HG02938 (cell line): Measurements from ENCODE around the gene UPK3A.
"Not testable (repeated sequence)": the region's sequence is repeated elsewhere in the genome, so short reads cannot be mapped to it uniquely, and the experiment has no call there.

Experiments
- ATAC-seq: cut with Tn5 transposase; IDR thresholded peaks from one replicate; pipeline ENCODE4 v1.9.1; 2021; ENCODE audit warnings: mild to moderate bottlenecking, moderate library complexity; ENCODE audit not compliant: unreplicated experiment

The UPK3A gene

GRCh38 chr22:45324311-45324711 lies 39.6 kb downstream of the UPK3A start:
- ATAC-seq: no peak

- not testable (repeated sequence) for ATAC-seq
Measured at GRCh38 chr22:45328261-45328660, 43.5 kb downstream of the UPK3A start.

GRCh38 chr22:45328822-45329529 lies 44.2 kb downstream of the UPK3A start:
- ATAC-seq: no peak

GRCh38 chr22:45329530-45329936 lies 44.8 kb downstream of the UPK3A start:
- ATAC-seq: no peak

GRCh38 chr22:45330548-45330947 lies 45.8 kb downstream of the UPK3A start:
- no peak for ATAC-seq

GRCh38 chr22:45331486-45331885 lies 46.7 kb downstream of the UPK3A start:
- ATAC-seq: no peak

GRCh38 chr22:45332001-45332400 lies 47.3 kb downstream of the UPK3A start:
- ATAC-seq: no peak

GRCh38 chr22:45334068-45334467 lies 49.3 kb downstream of the UPK3A start:
- ATAC-seq: no peak

- no peak for ATAC-seq
Measured at GRCh38 chr22:45334528-45334927, 49.8 kb downstream of the UPK3A start.

GRCh38 chr22:45335021-45335818 lies 50.5 kb downstream of the UPK3A start:
- no peak for ATAC-seq

GRCh38 chr22:45335854-45336522 lies 51.2 kb downstream of the UPK3A start:
- ATAC-seq: no peak

- ATAC-seq: no peak
Measured at GRCh38 chr22:45336971-45337431, 52.3 kb downstream of the UPK3A start.

- ATAC-seq: no peak
Measured at GRCh38 chr22:45337536-45337935, 52.8 kb downstream of the UPK3A start.

- no peak for ATAC-seq
Measured at GRCh38 chr22:45338795-45339194, 54.0 kb downstream of the UPK3A start.

- ATAC-seq: no peak
Measured at GRCh38 chr22:45340323-45340722, 55.6 kb downstream of the UPK3A start.

GRCh38 chr22:45341498-45341897 lies 56.7 kb downstream of the UPK3A start:
- ATAC-seq: no peak

GRCh38 chr22:45343143-45343542 lies 58.4 kb downstream of the UPK3A start:
- no peak for ATAC-seq

- no peak for ATAC-seq
Measured at GRCh38 chr22:45344334-45344733, 59.6 kb downstream of the UPK3A start.
